ENCODE data around the gene GPHN. TPM values are rescaled to one million over a fixed set of nuclear protein-coding genes. Genes with fewer than 3 reads are reported as not detected.

Gene GPHN
- total and polyA plus RNA-seq, 10 of the 15 experiments (the other 5 are each of a cell fraction or from before 2014, with no cell fraction given), result 22.3 to 48.8 (median 33.1) TPM

GRCh38 chr14:66477567-66477966, 30.4 kb upstream of the GPHN start:
- no peak for TF ChIP-seq ZNF274 (IDR thresholded peaks at IDR 0.05; ENCODE audit: insufficient read depth, insufficient read length)
- TF ChIP-seq JUNB (IDR thresholded peaks at IDR 0.05), result no peak
- peak; percentile 49 for ATAC-seq
- no TSS peak for BruUV-seq (replicated peaks)
- no peaks in the 10 kb centered on the region for H3K27me3 ChIP-seq (replicated peaks in 1 of 2; ENCODE audit: control insufficient read depth in 2 of 2, insufficient read depth in 2 of 2, low read length in 1 of 2)
- no peak for FAIRE-seq
- ChIA-PET SMC1A (ENCODE audit: uncharacterized antibody, unreplicated experiment) (interaction anchor here (2.6 kb wide), 1 partner anchor 10 kb away, joined by 10 read pairs; no protein-coding TSS in a partner anchor), CTCF (interaction anchor here (2.1 kb wide), 1 partner anchor 118 kb away, joined by 9 read pairs; no protein-coding TSS in a partner anchor), RAD21 (ENCODE audit: unreplicated experiment) (interaction anchor here (0.8 to 1.1 kb wide), 3 partner anchors 18 to 118 kb away, joined by 3 read pairs; no protein-coding TSS in a partner anchor), POLR2A (no interaction called here)
- H3K9me3 ChIP-seq (replicated peaks; ENCODE audit: control insufficient read depth, insufficient read depth, low read length), result no peaks in the 10 kb centered on the region
- H3K4me2 ChIP-seq (ENCODE audit: control insufficient read depth, insufficient read depth), result no peak overlapping the region
- no peaks in the 10 kb centered on the region for H3K36me3 ChIP-seq (ENCODE audit: control insufficient read depth in 2 of 2, insufficient read depth in 2 of 2, low read length in 1 of 2)
- H2AFZ ChIP-seq (ENCODE audit: control insufficient read depth, low read depth, low read length), result no peak overlapping the region
- H4K20me1 ChIP-seq (ENCODE audit: control insufficient read depth, insufficient read depth), result no peaks in the 10 kb centered on the region
- in situ Hi-C loops (cut with MboI), result no loop called here
- H3K79me2 ChIP-seq (ENCODE audit: control insufficient read depth, insufficient read depth, low read length), result no peaks in the 10 kb centered on the region
- no peak overlapping the region for H3K27ac ChIP-seq (ENCODE audit: control insufficient read depth, insufficient read depth)
- intact Hi-C loops (cut with micrococcal nuclease; ENCODE audit: unreplicated experiment), result no loop called here
- no peak overlapping the region for H3K4me3 ChIP-seq
- no peaks in the 10 kb centered on the region for H3K4me1 ChIP-seq (ENCODE audit: control insufficient read depth, insufficient read depth, low read length)
- DNase-seq (ENCODE audit: low read depth, low spot score), result peak; percentile 4
- no peak overlapping the region for H3K9ac ChIP-seq (ENCODE audit: control insufficient read depth, insufficient read depth, low read length)

- in situ Hi-C loops (cut with MboI), result no loop called here
- H3K4me2 ChIP-seq (ENCODE audit: control insufficient read depth, insufficient read depth), result no peak overlapping the region
Observed at GRCh38 chr14:66482873-66483272, 25.1 kb upstream of the GPHN start.

More at GRCh38 chr14:66482873-66483272, 25.1 kb upstream of the GPHN start:
- intact Hi-C loops (cut with micrococcal nuclease; ENCODE audit: unreplicated experiment), result no loop called here
- RAD21 ChIA-PET (ENCODE audit: unreplicated experiment), result no interaction called here
- SMC1A ChIA-PET (ENCODE audit: uncharacterized antibody, unreplicated experiment), result interaction anchor here (1.1 to 1.3 kb wide), 3 partner anchors 14 to 28 kb away, joined by 3 to 5 read pairs (median 3); no protein-coding TSS in a partner anchor
- H3K9me3 ChIP-seq (replicated peaks; ENCODE audit: control insufficient read depth, insufficient read depth, low read length), result no peaks in the 10 kb centered on the region
- CTCF ChIA-PET, result interaction anchor here (1.0 kb wide), 1 partner anchor 12 kb away, joined by 3 read pairs; no protein-coding TSS in a partner anchor
- H3K4me1 ChIP-seq (ENCODE audit: control insufficient read depth, insufficient read depth, low read length), result no peaks in the 10 kb centered on the region
- no TSS peak for BruUV-seq (replicated peaks)
- DNase-seq (ENCODE audit: low read depth, low spot score), result no peak
- WGBS (ENCODE audit: insufficient coverage, insufficient replicate concordance, low lambda C conversion rate, missing lambda C conversion rate), result 97% methylated on average over 2 of the region's 2 CpGs
- H3K4me3 ChIP-seq, result no peak overlapping the region
- ATAC-seq, result no peak
- no peaks in the 10 kb centered on the region for H4K20me1 ChIP-seq (ENCODE audit: control insufficient read depth, insufficient read depth)
- H3K36me3 ChIP-seq (ENCODE audit: control insufficient read depth in 2 of 2, insufficient read depth in 2 of 2, low read length in 1 of 2), result no peaks in the 10 kb centered on the region
- no peaks in the 10 kb centered on the region for H3K27me3 ChIP-seq (replicated peaks in 1 of 2; ENCODE audit: control insufficient read depth in 2 of 2, insufficient read depth in 2 of 2, low read length in 1 of 2)
- H3K9ac ChIP-seq (ENCODE audit: control insufficient read depth, insufficient read depth, low read length), result no peak overlapping the region
- no peaks in the 10 kb centered on the region for H3K79me2 ChIP-seq (ENCODE audit: control insufficient read depth, insufficient read depth, low read length)
- H3K27ac ChIP-seq (ENCODE audit: control insufficient read depth, insufficient read depth), result no peak overlapping the region
- TF ChIP-seq ZNF274 (IDR thresholded peaks at IDR 0.05; ENCODE audit: insufficient read depth, insufficient read length), result no peak
- POLR2A ChIA-PET, result no interaction called here
- no peak overlapping the region for H2AFZ ChIP-seq (ENCODE audit: control insufficient read depth, low read depth, low read length)
- no peak for FAIRE-seq
